ENCODE data around the gene NR3C1.

Gene NR3C1

GRCh38 chr5:143434261-143435209, 31.0 kb upstream of the NR3C1 start:
- POLR2A ChIA-PET, result no interaction called here
- no peak for DNase-seq (ENCODE audit: extremely low spot score)
- CTCF ChIA-PET, result interaction anchor here (0.7 to 3.0 kb wide), 9 partner anchors 11 to 713 kb away, joined by 3 to 8 read pairs (median 4); partner anchors contain the start of gene NR3C1
- no peak for TF ChIP-seq CTCF (IDR thresholded peaks at IDR 0.05; ENCODE audit: control extremely low read depth, extremely low read depth, low read depth, missing control alignments)

GRCh38 chr5:143433670-143434069, 30.2 kb upstream of the NR3C1 start:
- POLR2A ChIA-PET, result no interaction called here
- CTCF ChIA-PET, result interaction anchor here (0.7 to 3.0 kb wide), 8 partner anchors 11 to 714 kb away, joined by 3 to 8 read pairs (median 4); partner anchors contain the start of gene NR3C1
- no peak for DNase-seq (ENCODE audit: extremely low spot score)
- no peak for TF ChIP-seq CTCF (IDR thresholded peaks at IDR 0.05; ENCODE audit: control extremely low read depth, extremely low read depth, low read depth, missing control alignments)

GRCh38 chr5:143432658-143433239, 29.3 kb upstream of the NR3C1 start:
- ChIA-PET CTCF (interaction anchor here (1.2 to 3.0 kb wide), 3 partner anchors 10 to 13 kb away, joined by 3 to 8 read pairs (median 4); no protein-coding TSS in a partner anchor), POLR2A (interaction anchor here (1.0 kb wide), 1 partner anchor 42 kb away, joined by 3 read pairs; no protein-coding TSS in a partner anchor)
- DNase-seq (ENCODE audit: extremely low spot score), result no peak
- TF ChIP-seq CTCF (IDR thresholded peaks at IDR 0.05; ENCODE audit: control extremely low read depth, extremely low read depth, low read depth, missing control alignments), result no peak

GRCh38 chr5:143431789-143432188, 28.3 kb upstream of the NR3C1 start:
- no peak for DNase-seq (ENCODE audit: extremely low spot score)
- TF ChIP-seq CTCF (IDR thresholded peaks at IDR 0.05; ENCODE audit: control extremely low read depth, extremely low read depth, low read depth, missing control alignments), result no peak
- CTCF ChIA-PET, result interaction anchor here (1.2 kb wide), 1 partner anchor 14 kb away, joined by 3 read pairs; no protein-coding TSS in a partner anchor
- POLR2A ChIA-PET, result interaction anchor here (1.0 kb wide), 1 partner anchor 43 kb away, joined by 3 read pairs; no protein-coding TSS in a partner anchor

GRCh38 chr5:143428738-143429420, 25.4 kb upstream of the NR3C1 start:
- DNase-seq (ENCODE audit: extremely low spot score), result no peak
- ChIA-PET POLR2A (no interaction called here), CTCF (interaction anchor here (1.2 kb wide), 1 partner anchor 158 kb away, joined by 3 read pairs; no protein-coding TSS in a partner anchor)
- TF ChIP-seq CTCF (IDR thresholded peaks at IDR 0.05; ENCODE audit: control extremely low read depth, extremely low read depth, low read depth, missing control alignments), result no peak

- TF ChIP-seq CTCF (IDR thresholded peaks at IDR 0.05; ENCODE audit: control extremely low read depth, extremely low read depth, low read depth, missing control alignments), result no peak
- ChIA-PET CTCF (interaction anchor here (1.2 kb wide), 1 partner anchor 159 kb away, joined by 3 read pairs; no protein-coding TSS in a partner anchor), POLR2A (no interaction called here)
- no peak for DNase-seq (ENCODE audit: extremely low spot score)
These were observed 24.7 kb upstream of the NR3C1 start for GRCh38 chr5:143428155-143428554.
